Fibroblast of skin of back (primary cell): ENCODE data around the gene TSSC4.

Source experiments
- DNase-seq: peaks from one replicate; pipeline ENCODE4 v3.0.0-alpha.2; 2013

TSSC4 gene

DNA sequence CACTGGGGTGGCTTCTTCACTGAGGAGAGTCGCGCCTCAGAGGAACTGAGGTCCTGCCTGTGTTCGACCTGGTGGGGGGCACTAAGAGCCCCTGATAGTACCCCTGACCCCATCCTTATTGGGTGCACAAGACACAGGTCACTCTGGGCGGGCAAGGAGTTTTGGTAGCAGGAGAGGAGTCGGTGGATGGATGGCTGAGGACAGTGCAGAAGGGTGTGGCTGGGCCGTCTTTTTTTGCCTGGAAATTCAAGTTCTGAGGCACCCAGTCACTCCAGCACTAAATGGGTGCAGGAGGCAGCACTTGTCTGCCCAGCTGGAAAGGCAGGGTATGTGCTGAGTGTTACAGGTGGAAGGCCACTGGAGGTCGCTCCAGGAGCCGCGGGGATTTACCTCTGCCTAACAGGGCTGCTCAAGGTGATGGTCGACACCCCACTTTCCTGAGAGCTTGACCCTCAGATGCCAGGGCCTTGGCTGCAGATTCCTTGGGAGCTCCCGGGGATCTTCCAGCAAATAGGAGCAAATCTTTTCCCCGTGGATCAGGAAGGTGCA, 960 bp downstream of the TSSC4 start:
- no peak for DNase-seq

DNA sequence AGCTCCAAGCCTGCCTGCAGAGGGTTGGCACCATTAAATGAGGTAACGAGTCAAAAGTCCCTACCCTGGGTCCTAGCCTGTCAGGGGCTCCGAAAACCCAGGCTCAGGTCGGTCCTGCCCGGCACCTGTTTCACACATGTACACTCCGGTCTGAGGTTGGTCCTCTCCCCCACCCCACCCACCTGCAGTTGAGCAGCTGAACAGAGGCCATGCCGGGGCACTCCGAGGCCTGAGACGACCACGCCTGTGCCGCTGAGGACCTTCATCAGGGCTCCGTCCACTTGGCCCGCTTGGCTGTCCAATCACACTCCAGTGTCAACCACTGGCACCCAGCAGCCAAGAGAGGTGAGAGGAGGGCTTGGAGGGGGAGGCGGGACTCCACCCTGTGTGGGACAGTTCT, 1.6 kb downstream of the TSSC4 start:
- no peak for DNase-seq

DNA sequence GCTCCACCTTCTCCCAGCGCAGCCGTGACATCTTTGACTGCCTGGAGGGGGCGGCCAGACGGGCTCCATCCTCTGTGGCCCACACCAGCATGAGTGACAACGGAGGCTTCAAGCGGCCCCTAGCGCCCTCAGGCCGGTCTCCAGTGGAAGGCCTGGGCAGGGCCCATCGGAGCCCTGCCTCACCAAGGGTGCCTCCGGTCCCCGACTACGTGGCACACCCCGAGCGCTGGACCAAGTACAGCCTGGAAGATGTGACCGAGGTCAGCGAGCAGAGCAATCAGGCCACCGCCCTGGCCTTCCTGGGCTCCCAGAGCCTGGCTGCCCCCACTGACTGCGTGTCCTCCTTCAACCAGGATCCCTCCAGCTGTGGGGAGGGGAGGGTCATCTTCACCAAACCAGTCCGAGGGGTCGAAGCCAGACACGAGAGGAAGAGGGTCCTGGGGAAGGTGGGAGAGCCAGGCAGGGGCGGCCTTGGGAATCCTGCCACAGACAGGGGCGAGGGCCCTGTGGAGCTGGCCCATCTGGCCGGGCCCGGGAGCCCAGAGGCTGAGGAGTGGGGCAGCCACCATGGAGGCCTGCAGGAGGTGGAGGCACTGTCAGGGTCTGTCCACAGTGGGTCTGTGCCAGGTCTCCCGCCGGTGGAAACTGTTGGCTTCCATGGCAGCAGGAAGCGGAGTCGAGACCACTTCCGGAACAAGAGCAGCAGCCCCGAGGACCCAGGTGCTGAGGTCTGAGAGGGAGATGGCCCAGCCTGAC, 2.5 kb downstream of the TSSC4 start:
- DNase-seq: no peak

DNA sequence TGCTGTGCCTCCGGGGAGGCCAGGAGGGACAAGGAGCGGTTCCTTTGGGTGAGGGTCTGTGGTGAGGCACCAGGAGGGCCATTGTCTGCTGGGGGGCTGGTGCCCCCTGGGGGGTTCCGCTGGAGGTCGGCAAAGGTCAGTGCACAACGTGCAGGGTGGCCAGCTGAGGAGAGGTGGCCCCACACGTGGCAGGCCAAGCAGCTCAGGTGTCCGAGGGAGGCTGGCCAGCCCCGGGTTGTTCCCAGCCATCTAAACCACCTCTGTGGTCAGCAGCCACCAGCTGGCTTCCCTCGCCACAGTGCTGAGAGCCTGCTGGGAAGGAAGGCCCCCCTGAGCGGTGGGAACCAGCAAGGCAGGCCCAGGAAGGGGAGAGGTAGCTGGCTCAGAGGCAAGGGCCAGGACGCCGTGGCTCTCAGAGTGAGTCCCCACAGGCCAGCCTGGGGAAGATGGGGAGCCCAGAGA, 4.2 kb downstream of the TSSC4 start:
- no peak for DNase-seq

DNA sequence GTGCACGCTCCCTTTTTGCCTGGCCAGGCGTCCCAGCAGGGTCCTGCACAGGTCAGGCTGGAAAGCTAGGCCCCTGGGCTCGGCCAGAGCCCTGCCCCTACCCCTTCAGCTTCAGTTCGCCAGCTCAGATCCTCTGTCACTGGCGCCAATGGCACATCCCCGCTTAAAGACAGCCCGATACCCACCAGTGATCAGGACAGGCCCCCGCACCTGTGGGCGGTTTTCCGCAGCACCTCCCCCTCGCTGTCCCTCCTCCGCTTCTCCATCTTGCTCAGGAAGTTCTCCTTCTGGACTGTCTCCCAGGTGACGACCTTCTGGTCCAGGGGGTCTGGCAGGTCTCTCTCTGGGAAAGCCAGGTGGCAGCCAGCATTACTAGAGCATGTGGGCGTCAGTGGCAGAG, 5.9 kb downstream of the TSSC4 start:
- no peak for DNase-seq

DNA sequence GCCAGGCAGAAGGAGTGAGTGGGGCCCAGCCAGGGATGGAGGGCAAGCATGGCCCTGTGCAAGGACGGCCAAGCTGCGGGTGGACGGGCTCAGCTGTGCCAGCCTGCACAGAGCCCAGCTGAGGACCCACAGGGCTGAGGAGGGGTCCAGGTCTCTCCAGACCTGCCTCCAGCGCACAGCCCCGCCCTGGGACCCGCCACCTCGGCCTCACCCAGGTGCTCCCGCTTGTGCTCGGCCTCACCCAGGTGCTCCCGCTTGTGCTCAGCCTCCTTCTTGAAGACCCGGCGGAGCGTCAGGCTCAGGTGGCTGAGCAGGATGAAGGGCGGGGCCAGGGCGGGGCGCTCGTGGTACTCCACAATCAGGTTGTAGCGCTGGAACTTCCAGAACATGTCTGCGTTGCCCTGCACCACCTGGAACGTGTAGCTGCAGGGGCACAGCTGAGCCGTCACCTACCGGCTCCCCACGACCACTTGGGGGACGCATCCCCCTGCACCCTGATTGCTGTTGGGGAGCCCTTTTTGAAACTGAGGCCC, 6.4 kb downstream of the TSSC4 start:
- DNase-seq: no peak

DNA sequence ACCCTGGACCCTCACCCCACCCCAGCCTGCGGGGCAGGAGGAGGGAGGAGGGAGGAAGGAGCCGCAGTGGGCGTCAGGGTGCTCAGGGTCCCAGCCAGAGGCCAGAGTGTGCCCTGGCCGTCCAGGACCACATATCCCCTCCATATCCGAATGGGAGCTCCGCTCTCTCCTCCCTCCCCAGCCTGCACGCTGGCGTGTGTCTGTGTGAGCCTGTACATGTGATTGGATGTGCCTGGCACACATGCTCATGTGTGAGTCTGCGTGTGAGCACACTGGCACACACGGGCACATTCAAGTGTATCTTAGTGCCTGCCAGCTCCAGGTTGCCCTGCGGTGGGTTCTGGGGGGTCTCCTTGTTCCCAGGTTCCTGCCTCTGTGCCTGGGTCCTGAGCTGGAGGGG, 8.1 kb downstream of the TSSC4 start:
- no peak for DNase-seq

DNA sequence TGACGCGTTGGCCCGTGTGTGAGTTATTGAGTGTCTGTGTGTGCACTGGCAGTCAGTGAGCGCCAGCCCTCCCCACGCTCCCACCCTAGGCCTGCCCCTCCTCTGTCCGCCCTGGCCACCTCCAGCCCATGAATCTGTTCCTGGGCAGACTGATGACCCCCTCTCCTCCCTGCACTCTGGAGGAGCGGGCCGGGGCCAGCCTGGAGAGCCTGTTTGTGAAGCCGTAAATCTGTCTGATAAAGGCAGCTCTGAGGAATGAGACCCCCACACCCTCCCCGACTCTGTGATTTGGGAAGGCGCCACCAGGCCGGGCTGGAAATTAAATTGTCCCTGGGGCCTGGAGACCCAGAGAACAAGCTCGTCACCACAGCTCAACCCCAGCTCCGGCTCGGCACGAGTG, 8.6 kb downstream of the TSSC4 start:
- no peak for DNase-seq

DNA sequence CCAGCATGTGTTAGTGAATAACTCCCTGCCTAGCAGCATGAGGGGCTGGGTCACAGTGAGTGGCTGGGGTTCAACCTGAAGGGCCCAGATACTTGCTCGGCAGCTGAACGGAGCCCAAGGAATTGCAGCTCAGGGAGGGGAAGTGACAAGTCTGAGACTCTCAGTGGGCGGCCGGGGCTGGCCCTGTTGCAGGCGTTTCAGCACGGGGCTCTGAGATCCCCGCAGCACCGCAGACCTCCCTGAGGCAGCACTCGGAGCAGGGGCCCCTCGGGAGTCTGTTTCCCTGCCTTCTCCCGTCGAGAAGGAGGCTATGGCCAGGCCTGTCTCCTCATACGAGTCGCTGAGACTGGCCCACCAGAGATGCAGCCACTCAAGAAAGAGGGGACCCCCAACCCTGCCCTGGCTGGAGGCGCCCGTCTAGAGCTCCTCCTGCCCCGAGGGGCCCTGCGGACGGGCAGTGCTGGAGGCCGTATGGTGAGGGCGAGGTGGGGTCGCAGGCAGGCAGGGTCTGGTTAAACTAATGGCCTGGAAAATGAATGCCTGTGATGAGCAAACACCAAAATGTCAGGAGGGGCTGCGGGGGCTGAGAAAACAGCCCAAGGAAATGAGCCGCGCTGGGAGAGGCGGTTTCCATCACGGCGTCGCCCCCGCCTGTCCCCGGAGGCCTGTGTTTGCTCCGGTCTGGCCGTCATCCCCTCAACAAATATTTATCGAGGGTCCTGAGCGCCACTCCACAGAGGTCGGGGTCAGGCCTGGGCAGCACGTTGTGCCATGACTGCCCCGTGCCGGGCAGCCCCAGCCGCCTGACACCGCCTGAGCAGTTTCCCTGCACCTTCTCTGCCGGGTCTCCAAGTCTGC, 9.3 kb downstream of the TSSC4 start:
- no peak for DNase-seq

DNA sequence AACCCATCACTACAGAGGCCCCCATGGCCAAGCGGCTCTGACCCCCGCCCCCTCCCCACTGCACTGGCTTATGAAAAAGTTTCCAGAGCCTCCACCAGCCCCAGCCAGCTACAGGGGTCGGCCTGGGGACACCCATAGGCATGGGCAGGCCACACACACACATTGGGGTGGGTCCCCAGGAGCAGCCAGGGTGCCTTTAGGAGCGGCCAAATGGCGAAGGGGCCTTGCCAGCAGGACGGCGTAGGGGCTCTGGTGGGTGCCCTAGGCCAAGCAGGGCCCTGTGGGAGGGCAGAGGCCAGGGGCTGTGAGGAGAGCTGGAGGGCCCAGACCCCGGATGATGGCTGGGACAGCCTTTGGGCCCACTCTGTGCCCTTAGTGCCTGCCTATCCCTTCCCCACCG, 10.1 kb downstream of the TSSC4 start:
- DNase-seq: no peak

DNA sequence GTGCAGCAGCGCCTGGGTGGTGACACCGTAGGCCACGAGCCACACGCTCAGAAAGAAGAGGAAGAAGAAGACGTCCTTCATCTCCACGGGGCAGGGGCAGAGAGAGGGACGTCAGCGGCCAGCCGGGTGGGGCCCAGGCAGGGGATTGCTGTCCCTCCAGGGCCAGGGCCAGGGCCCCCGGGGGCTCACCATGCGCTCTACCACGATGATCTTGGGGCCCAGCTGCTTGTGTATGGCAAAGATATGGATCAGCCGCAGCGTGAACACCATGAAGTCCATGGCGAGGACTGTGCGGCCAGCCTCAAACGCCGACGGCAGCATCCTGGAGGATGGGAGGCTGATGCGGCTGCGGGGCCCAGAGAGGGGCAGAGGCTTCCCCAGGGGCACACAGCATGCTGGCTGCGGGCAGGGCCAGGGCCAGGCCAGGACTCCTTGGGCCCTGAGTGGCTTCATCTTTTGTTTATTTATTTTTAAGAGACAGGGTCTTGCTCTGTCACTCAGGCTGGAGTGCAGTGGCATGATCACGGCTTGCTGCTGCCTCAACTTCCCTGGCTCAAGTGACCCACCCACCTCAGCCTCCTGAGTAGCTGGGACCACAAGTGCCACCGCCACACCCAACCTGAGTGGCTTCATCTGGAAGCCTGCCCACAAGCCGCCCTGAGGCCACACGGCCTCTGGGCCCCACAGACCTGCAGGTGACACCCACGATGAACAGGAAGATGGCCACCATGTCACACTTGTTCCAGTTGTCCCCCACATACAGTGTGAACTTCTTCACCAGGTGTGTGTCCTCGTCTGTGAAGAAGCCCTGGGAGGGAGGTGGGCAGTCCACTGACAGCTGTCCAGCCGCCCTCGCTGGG, 11.1 kb downstream of the TSSC4 start:
- DNase-seq: no peak

DNA sequence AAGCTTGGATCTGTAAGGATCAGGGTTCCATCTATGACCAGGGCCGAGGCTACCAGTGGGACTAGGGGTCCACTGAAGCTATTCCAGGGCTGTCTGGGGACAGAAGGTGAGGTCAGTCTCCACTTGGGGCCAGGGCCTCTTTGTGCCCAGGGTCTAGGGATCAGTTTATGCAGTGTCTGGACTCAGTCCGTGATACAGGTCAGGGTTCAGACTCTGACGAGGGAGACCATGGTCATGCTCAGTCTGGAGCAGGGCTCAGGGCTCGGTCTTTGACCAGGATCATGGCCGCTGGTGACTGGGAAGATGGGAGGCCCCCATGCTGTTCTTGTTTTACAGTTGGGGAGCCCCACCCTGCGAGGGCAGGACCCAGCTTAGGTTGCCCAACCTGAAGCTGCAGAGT, 11.8 kb downstream of the TSSC4 start:
- DNase-seq: no peak

DNA sequence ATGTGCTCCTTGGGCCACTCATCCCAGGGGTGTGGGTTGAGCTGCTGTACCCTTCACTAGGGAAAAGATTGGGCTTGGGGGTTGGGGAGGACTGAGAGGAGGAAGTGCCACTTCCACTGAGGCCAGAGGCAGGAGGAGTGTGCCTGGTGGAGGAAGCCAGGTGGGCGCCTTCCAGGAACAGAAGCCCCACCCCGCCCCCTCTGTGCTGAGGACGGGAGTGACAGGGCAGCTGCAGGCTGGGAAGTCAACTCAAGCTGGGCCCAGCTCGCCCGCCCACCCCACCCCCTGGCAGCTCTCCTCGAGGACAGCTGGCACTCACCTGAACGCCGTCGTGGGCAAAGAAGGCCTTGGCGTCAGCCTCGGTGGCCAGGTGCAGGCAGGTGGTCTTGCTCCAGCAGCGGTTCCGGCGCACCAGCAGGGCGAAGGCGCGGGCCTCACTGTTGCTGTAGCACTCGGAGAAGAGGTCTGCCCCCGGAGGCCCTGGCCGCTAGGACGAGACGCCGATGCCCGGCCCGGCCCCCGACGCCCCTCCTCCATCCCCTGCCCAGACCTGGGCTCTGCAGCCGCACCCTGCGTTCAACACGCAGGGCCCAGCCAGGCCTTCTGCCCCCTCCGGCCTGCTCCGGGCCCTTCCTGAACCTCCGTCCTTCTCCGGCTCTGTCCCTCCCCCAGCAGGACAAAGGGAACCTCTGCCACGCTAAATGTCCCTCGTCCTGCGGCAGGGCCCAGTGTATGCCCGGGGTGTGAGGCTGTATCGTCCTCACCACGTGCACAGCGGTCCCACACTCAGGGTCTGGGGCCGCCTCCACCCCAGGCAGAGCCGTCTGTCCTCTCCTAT, 13.4 kb downstream of the TSSC4 start:
- no peak for DNase-seq

DNA sequence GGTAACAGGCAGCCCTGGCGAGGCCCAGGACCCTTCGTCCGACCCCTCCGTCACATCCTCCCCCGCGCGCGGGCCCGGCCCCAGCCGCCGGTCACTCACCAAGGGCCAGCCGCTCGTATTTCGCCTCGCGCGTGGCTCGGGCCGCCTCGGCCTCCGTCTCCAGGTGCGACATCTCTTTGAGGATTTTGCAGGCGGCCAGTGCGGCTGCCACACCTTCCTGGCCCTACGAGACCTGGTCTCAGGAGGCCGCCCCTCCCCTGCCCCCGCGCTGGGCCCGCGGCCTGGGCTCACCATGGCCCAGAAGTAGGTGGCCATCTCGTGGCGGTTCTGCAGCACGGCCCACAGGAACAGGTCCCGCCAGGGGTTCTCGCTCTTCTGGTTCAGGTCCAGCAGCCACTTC, 14.1 kb downstream of the TSSC4 start:
- no peak for DNase-seq

DNA sequence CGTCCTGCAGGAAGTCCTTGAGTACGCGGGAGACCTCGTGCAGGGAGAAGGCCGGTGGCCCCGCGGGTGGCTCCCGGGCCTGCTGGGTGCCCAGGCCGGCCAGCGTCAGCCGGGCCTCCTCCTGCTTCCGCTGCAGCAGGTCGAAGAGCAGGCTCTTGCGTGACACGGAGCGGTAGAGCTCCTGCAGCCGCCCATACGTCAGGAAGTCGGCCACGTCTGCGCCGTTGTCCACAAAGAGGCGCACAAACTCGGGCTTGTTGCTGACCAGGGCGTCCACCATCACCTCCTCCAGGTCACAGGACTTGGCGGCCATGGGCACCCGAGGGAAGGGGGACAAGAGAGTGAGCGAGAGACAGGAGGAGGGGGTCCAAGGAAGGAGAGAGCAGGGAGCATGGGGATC, 14.6 kb downstream of the TSSC4 start:
- DNase-seq: no peak

DNA sequence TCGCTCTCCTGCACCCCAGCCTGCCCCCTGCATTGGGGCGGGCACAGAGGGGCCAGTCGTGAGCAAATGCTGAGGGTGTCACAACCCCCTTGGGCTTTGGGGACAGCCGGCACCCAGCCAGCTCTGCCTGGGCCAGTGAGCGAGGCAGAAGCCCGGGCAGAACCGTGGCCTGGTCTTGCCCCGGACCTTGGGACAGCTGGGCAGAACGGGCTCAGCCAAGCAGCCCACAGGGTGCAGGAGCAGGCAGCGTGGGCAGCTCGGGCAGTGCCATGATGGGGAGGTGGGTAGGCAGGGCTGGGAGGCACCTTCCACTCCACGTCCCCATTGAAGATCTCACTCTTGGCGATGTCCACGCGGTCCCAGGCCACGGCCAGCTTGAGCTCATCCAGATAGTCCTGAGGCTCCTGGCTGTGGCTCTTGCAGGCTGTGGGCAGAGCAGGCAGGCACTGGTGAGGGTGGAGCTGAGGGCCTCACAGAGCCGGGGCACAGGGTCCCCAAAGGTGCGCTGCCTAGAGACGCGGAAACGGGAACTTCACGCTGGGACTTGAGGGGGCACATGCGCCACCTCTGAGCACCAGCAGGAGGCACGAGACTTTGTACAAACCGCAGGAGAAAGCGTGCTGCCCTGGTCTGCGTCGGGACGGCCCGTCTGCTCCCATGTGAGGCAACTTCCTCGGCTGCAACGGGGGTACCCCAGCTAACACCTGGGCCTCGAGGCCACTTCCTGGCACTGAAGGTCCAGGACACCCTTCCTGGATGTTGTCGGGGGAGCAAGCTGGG, 15.2 kb downstream of the TSSC4 start:
- no peak for DNase-seq

DNA sequence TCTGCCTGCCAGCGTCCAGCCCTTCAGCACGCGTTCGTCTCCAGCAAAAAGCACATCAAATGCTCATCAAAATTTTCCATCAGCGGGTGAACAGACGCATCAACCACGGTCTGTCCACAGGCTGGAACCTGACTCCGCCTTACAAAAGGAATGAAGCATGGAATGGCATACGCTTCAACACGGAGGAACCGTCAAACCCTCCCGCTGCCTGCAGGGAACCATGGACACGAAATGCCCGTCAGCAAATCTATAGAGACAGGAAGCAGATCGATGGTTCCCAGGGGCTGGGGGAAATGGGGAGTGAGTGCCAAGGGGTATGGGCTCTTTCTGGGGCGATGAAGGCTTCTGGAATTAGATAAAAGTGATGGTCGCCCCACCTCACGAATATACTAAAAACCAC, 16.2 kb downstream of the TSSC4 start:
- DNase-seq: no peak

DNA sequence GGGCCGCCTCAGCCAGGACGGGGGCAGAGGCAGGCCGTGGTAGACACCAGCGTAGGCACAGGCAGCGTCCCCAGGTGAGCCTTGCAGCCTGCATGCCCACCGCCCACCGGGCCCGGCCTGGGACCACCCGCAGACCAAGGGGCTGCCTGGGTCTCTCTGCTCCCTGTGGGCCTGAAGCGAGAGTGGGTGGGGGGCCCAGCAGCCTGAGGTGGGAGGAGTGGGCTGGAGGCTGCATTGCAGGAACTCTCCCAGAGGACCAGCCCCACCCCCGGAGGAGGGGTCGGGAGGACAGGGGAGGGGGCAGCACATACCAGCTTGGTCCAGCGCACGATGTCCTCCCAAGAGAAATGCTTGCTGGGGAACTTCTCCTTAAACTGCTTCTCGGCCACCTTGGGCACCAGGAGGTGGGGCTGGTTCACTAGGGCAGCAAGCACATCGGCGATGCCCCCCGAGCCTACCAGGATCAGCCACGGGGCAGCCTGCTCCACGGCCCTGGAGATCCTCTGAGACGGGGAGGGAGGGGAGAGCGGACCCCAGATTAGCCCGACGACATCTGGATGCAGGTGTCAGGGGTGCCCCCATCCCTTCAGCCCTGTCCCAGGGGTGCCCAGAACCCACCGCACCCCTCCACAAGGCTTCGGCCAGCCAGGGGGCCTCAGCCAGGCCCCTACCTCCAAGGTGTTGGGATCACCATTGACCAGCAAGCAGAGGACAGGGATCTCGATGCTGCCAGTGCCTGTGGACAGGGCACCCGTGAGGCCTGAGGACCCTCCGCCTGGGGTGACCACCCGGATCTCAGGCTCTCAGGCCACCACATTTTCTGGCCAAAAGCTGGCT, 17.5 kb downstream of the TSSC4 start:
- DNase-seq: no peak

DNA sequence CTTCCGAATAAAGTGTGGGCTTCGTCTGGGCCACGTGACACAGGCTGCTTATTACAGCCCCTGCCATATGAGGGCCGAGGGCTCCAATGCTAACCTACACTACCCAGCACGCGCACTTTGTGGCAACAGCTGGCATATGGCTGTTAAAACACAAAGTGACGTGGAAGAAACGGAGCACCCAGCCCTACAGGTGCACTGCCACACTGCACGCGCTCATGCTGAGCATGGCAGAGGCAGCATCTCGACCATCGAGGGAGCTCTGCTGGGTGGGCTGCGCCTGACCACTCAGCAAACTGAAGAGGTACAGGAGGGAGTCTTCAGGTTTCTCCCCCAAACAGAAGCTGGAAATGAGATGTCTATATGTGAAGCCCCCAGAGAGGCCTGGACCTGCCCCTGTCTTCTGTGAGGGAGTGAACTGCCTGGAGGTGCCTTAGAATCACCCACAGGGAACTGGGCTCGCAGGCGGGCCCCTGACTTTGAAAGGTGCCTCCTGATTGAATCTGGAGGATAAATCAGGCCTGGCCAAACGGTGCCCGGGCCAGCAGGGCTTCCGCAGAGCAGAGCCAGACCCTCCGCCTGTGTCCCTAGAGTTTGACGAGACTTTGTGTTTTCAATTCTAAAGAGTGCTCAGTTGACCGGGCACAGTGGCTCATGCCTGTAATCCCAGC, 18.3 kb downstream of the TSSC4 start:
- DNase-seq: no peak
